Fibroblast of skin of back (primary cell): ENCODE measurements around the gene PTK6.

Source experiments
- DNase-seq: peaks from one replicate; pipeline ENCODE4 v3.0.0-alpha.2; 2013

PTK6 gene

GRCh38 chr20:63556873-63557478 is 19.8 kb upstream of the PTK6 start:
- no peak for DNase-seq

GRCh38 chr20:63555661-63556381 is 18.6 kb upstream of the PTK6 start:
- DNase-seq, result no peak

GRCh38 chr20:63554361-63555278 is 17.4 kb upstream of the PTK6 start:
- DNase-seq, result no peak

- peak; percentile 28 for DNase-seq
These were observed 16.7 kb upstream of the PTK6 start, which contains the start of gene FNDC11 for GRCh38 chr20:63553933-63554290. TSS of gene FNDC11 (plus strand) at chr20:63554159. CDS start at chr20:63555664, 1,505 bp downstream.

- DNase-seq, result peak; percentile 68
These were observed 16.2 kb upstream of the PTK6 start for GRCh38 chr20:63553251-63553932.

GRCh38 chr20:63552481-63553249 is 15.5 kb upstream of the PTK6 start:
- peak; percentile 21 for DNase-seq

GRCh38 chr20:63551068-63551467 is 13.9 kb upstream of the PTK6 start:
- peak; percentile 8 for DNase-seq

- DNase-seq, result no peak
These were observed 12.6 kb upstream of the PTK6 start for GRCh38 chr20:63549679-63550282.

GRCh38 chr20:63549019-63549418 is 11.8 kb upstream of the PTK6 start:
- no peak for DNase-seq

- no peak for DNase-seq
These were observed 11.4 kb upstream of the PTK6 start for GRCh38 chr20:63548542-63548941.

GRCh38 chr20:63547725-63548480 is 10.7 kb upstream of the PTK6 start, which contains the start of gene SRMS:
TSS of gene SRMS (minus strand) at chr20:63547749. CDS start at chr20:63547463, 286 bp downstream.
- no peak for DNase-seq

- no peak for DNase-seq
These were observed 10.0 kb upstream of the PTK6 start for GRCh38 chr20:63546956-63547724.

- DNase-seq, result no peak
These were observed 9.2 kb upstream of the PTK6 start for GRCh38 chr20:63546256-63546955.

- no peak for DNase-seq
These were observed 8.6 kb upstream of the PTK6 start for GRCh38 chr20:63545814-63546213.

- no peak for DNase-seq
These were observed 7.9 kb upstream of the PTK6 start for GRCh38 chr20:63544958-63545516.

- no peak for DNase-seq
These were observed 7.2 kb upstream of the PTK6 start for GRCh38 chr20:63544241-63544957.

- DNase-seq, result no peak
These were observed 6.6 kb upstream of the PTK6 start for GRCh38 chr20:63543733-63544132.

- DNase-seq, result no peak
These were observed 6.0 kb upstream of the PTK6 start for GRCh38 chr20:63543131-63543530.
